ES-I3 (cell line): ENCODE results near the gene VWA8.
"Not testable (repeated sequence)": the region's sequence is repeated elsewhere in the genome, so short reads cannot be mapped to it uniquely, and the experiment has no call there.

ENCODE experiments used
- H3K36me3 ChIP-seq: 2 replicates; pipeline ENCODE4 v1.6.1; 2013; ENCODE audit warnings: mild to moderate bottlenecking, low read length, control low read depth, moderate library complexity; ENCODE audit not compliant: insufficient read depth
- H3K4me1 ChIP-seq: 2 replicates; pipeline ENCODE4 v1.6.1; 2013; ENCODE audit warnings: mild to moderate bottlenecking, control low read depth, low read length; ENCODE audit not compliant: insufficient read depth
- H3K9ac ChIP-seq: 2 replicates; pipeline ENCODE4 v1.6.1; 2013; ENCODE audit warnings: low read depth, mild to moderate bottlenecking, low read length, moderate library complexity
- H3K9me3 ChIP-seq: 2 replicates; pipeline ENCODE4 v1.6.1; 2013; ENCODE audit warnings: mild to moderate bottlenecking, low read length, moderate library complexity; ENCODE audit not compliant: control insufficient read depth, insufficient read depth

The VWA8 gene

DNA sequence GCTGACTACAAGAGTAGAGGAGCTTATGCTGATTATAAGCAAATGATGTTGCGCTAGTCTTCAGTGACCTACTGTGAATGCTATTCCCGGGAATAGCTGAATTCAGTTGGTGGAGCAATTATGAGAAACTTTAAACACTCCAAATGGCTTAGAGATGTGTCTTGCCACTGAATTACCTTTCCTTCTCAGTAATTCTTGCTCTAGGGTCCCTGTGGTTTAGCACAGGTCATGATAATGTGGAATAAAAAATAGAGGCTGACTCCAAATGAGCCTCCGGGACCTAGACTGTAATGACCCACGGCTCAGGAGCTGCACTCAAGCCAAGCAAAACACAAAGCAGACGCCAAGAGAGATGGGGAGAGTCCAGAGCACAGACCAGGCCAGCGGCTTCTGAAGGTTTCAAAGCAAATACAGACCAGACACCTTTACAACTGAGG, 378.9 kb downstream of the VWA8 start:
- Histone ChIP-seq H3K4me1 (no peaks in the 10 kb centered on the region), H3K9ac (no peak overlapping the region), H3K9me3 (no peaks in the 10 kb centered on the region), H3K36me3 (no peaks in the 10 kb centered on the region)

DNA sequence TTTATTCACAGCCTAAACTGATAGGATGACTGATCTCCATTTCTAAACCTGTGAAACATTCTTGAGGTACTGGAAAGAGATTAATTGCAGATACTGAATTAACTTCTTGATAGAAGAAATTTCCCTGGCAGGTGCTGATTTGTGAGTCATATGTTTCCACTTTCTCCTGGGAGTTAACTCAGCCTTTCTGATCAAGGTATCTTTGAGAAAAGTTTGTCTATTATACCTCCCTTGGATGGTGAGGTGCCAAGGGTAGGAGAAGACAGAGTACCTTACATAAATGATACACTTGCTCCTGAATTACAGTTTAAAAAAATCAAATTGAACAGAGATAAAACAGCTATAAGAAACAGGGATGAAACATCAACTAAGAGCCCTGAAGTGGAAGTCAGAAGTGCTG, 380.6 kb downstream of the VWA8 start:
- H3K4me1 ChIP-seq, result no peaks in the 10 kb centered on the region
- H3K36me3 ChIP-seq, result no peaks in the 10 kb centered on the region
- H3K9me3 ChIP-seq, result no peaks in the 10 kb centered on the region
- H3K9ac ChIP-seq, result no peak overlapping the region

DNA sequence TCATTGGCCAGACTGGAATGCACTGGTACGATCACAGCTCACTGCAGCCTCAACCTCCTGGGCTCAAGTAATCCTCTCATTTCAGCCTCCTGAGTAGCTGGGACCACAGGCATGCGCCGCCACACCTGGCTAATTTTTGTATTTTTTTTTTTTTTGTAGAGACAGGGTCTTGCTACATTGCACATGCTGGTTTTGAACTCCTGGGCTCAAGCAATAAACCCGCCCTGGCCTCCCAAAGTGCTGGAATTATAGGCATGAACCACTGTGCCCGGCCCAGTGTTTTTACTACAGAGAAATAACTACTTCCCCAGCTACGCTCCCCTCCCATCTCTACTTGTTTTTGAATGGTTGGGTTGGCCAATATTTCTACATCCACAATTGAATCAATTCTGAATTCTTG, 381.0 kb downstream of the VWA8 start:
- H3K9me3 ChIP-seq, result no peaks in the 10 kb centered on the region
- no peaks in the 10 kb centered on the region for H3K36me3 ChIP-seq
- no peaks in the 10 kb centered on the region for H3K4me1 ChIP-seq
- H3K9ac ChIP-seq, result no peak overlapping the region

GRCh38 chr13:41579168-41579567, 381.7 kb downstream of the VWA8 start:
- no peaks in the 10 kb centered on the region for H3K4me1 ChIP-seq
- H3K9ac ChIP-seq, result no peak overlapping the region
- no peaks in the 10 kb centered on the region for H3K9me3 ChIP-seq
- H3K36me3 ChIP-seq, result no peaks in the 10 kb centered on the region

DNA sequence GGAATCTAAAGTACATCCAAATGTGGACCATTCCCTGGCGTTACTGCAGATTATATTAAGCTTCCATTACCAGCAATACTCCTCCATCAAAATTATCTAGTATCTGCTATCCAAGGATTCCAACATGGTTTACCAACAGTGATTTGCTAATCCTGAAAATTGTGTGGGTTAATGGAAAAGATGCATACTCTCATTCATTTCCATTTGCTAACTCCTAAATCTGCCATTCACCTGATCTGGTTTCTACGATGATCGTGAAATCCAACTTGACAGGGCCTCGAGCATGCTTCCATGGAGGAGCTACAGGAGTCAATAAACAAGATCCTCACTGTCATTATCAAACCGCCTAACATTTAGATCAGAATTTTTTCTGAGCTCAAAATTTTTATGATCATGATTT, 382.5 kb downstream of the VWA8 start:
- no peaks in the 10 kb centered on the region for H3K9me3 ChIP-seq
- H3K9ac ChIP-seq, result no peak overlapping the region
- no peaks in the 10 kb centered on the region for H3K36me3 ChIP-seq
- no peaks in the 10 kb centered on the region for H3K4me1 ChIP-seq

DNA sequence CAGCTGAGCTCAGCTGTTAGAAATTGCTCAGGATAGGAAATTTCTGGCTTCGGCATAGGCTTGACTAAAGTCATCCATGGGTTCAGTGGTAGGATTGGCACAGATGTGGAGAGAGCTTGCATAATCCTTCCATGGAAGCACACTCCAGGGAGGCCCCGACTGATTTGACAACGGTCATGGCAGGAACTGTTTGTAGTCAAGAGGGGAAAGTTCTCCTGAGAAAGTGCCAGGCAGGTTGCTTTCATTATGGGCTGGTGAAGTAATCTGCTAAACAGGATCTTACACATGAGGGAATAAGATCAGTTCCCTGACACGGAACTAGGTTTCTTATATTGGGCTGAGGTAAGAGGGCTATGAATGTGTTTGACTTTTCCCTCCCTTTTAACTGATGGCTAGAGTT, 383.5 kb downstream of the VWA8 start:
- no peaks in the 10 kb centered on the region for H3K4me1 ChIP-seq
- no peaks in the 10 kb centered on the region for H3K9me3 ChIP-seq
- no peak overlapping the region for H3K9ac ChIP-seq

DNA sequence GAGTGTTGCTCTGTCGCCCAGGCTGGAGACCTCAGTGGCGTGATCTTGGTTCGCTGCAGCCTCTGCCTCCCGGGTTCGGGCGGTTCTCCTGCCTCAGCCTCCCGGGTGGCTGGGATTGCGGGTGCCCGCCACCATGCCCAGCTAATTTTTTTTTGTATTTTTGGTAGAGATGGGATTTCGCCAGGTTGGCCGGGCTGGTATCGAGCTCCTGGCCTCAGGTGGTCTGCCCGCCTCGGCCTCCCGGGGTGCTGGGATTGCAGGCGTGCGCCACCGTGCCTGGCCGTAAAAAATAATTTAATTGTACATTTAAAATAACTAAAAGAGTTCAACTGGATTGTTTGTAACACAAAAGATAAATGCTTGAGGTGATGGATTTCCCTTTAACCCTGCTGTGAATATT, 387.3 kb downstream of the VWA8 start:
- H3K36me3 ChIP-seq, H3K9me3 ChIP-seq, H3K4me1 ChIP-seq, H3K9ac ChIP-seq: not testable (repeated sequence)

More for the DNA sequence above, 383.5 kb downstream of the VWA8 start:
- no peaks in the 10 kb centered on the region for H3K36me3 ChIP-seq

DNA sequence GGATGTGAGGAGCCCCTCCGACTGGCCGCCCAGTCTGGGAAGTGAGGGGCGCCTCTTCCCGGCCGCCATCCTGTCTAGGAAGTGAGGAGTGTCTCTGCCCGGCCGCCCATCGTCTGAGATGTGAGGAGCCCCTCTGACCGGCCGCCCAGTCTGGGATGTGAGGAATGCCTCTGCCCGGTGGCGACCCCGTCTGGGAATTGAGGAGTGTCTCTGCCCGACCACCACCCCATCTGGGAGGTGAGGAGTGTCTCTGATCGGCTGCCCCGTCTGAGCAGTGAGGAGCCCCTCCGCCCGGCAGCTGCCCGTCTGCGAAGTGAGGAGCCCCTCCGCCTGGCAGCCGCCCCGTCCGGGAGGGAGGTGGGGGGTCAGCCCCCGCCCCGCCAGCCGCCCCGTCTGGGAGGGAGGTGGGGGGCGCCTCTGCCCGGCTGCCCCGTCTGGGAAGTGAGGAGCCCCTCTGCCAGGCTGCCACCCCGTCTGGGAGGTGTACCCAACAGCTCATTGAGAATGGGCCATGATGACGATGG, 389.0 kb downstream of the VWA8 start:
- not testable (repeated sequence) for H3K36me3 ChIP-seq, H3K4me1 ChIP-seq, H3K9me3 ChIP-seq, H3K9ac ChIP-seq

GRCh38 chr13:41568972-41569351, 391.9 kb downstream of the VWA8 start:
- Histone ChIP-seq H3K9ac (no peak overlapping the region), H3K9me3 (no peaks in the 10 kb centered on the region)

DNA sequence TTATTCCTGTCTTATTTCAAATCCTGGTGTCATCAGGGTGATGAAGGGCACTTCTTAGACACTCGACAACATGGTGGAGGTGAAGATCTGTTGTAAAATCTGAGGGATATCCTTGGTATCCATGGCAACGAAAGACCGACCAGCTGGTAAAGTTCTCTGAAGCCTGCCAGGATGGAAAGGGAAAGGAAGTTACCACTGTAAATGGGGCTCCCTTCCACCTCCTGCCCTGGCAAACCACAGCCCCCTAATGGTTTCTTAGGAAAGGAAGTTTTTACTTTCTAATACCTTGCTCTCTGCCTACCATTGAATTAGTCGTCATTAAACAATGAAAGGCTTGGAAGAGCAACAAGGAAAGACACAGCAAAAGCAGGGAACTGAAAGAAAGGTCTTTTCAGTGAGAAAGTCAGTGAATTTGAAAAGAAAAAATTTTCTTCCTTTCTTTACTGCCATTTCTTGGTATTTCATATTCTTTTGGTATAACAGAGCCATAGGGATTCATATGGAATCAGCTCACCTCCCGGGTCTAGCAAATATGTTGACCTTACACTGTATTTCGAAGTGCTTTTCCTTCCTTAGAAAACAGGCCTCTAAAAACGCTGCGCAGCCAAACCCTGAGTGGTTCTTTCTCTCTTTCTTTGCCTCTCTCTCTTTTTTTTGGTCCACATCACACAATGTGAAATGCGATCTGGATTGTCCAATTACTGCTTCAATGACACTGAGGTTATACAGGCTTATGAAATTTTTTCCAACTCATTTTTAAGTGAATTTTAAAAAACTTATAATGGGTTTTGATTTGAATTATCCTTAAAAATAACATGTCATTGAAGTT, 392.6 kb downstream of the VWA8 start:
- Histone ChIP-seq H3K9ac (no peak overlapping the region), H3K9me3 (no peaks in the 10 kb centered on the region), H3K4me1 (peaks cover 3% of the 10 kb centered on the region; the same call in 1 of the 2 replicates), H3K36me3 (no peaks in the 10 kb centered on the region; the same call in 1 of the 2 replicates)

More at GRCh38 chr13:41568972-41569351, 391.9 kb downstream of the VWA8 start:
- Histone ChIP-seq H3K36me3 (no peaks in the 10 kb centered on the region; the same call in 1 of the 2 replicates), H3K4me1 (peaks cover 3% of the 10 kb centered on the region; the same call in 1 of the 2 replicates)

DNA sequence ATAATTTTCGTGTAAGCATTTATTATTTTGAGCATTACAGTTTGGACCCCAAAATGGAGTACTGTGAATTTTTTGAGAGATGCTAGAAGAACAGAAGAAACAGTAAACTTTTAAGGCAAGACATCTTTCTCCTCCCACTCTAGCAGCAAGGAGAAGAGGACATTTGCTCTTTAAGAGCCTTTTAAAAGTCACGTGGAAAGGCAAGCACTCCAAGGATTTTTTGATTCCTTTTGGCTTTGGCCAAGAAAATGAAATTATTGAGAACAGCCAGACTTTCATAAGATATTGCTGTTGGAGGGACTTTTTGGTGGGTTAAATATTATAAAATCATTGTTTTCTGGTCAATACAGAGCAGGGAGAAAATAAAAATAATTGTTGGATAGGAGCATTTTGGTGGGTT, 393.5 kb downstream of the VWA8 start:
- no peak overlapping the region for H3K9ac ChIP-seq
- no peaks in the 10 kb centered on the region for H3K9me3 ChIP-seq
- H3K4me1 ChIP-seq, result peaks cover 3% of the 10 kb centered on the region; the same call in 1 of the 2 replicates
- H3K36me3 ChIP-seq, result no peaks in the 10 kb centered on the region; the same call in 1 of the 2 replicates

DNA sequence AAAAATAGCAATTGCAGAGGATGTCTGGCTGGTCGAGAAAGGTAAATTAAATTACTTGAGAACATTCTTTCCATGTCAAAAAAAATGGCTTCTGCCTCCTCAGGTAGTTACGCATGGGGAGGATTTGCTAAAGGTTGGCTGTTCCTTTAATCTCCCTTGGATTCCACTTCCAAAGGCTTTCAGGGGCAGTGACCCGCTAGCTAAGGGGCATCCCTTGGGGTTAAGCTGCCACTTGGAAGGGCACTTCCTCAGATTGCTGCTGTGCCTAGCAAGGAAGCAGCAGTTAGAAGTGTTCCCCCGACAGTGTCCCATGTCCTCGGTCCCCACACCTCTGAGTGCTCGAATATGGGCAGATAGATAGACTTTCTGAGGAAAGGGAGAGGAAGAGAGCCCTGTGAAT, 395.1 kb downstream of the VWA8 start:
- no peaks in the 10 kb centered on the region; the same call in 1 of the 2 replicates for H3K36me3 ChIP-seq
- H3K4me1 ChIP-seq, result peaks cover 3% of the 10 kb centered on the region; the same call in 1 of the 2 replicates
- no peak overlapping the region for H3K9ac ChIP-seq
- H3K9me3 ChIP-seq, result no peaks in the 10 kb centered on the region

- H3K4me1 ChIP-seq, result peaks cover 3% of the 10 kb centered on the region; the same call in 1 of the 2 replicates
- no peak overlapping the region for H3K9ac ChIP-seq
- H3K9me3 ChIP-seq, result no peaks in the 10 kb centered on the region
- H3K36me3 ChIP-seq, result no peaks in the 10 kb centered on the region
These were observed 395.7 kb downstream of the VWA8 start for GRCh38 chr13:41565216-41565615.

DNA sequence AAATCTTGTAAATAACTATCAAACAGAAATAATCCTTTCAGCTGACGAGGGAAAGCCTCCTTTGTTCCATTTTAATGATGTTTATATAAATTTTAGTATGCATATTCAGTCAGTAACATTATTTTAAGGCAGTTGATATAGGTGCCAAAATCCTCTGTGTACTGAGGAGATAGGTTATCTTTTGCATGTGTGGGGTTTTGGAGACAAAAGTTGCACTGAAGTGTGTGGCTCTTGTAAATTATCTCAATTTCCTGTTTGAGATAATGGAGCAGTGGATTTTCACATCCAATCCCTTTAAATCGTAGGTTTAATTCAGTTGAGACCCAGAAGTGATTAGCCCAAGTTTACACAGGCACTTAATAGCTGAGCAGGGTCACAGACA, 396.9 kb downstream of the VWA8 start:
- H3K4me1 ChIP-seq, result peaks cover 3% of the 10 kb centered on the region; the same call in 1 of the 2 replicates
- no peak overlapping the region for H3K9ac ChIP-seq
- peaks cover 3% of the 10 kb centered on the region; the same call in 1 of the 2 replicates for H3K36me3 ChIP-seq
- no peaks in the 10 kb centered on the region for H3K9me3 ChIP-seq
